Measurements from ENCODE around the gene AGK.

Gene AGK

GRCh38 chr7:141702047-141702567 lies 150.9 kb downstream of the AGK start, which contains the start of gene DENND11:
Gene DENND11 (minus strand): TSS chr7:141702166. CDS start chr7:141702153, 13 bp downstream.
- DNase-seq (ENCODE audit: low read depth, low spot score), result no peak

GRCh38 chr7:141702892-141703291 lies 151.7 kb downstream of the AGK start:
- DNase-seq (ENCODE audit: low read depth, low spot score), result no peak

GRCh38 chr7:141704112-141704511 lies 152.9 kb downstream of the AGK start:
- DNase-seq (ENCODE audit: low read depth, low spot score), result no peak

GRCh38 chr7:141704741-141705140 lies 153.5 kb downstream of the AGK start:
- no peak for DNase-seq (ENCODE audit: low read depth, low spot score)
